Kidney epithelial cell (primary cell): ENCODE results near the gene TNFRSF8. TPM values are rescaled to one million over a fixed set of nuclear protein-coding genes. Genes with fewer than 3 reads are reported as not detected.

Experiments
- DNase-seq: peaks from one replicate; pipeline ENCODE4 v3.0.0-alpha.2; 2010; ENCODE audit warnings: low read depth
- H3K27me3 ChIP-seq: 2 replicates; pipeline ENCODE4 v1.6.0; 2011; ENCODE audit warnings: low read length; ENCODE audit not compliant: control insufficient read depth, insufficient read depth
- H3K36me3 ChIP-seq: 2 replicates; pipeline ENCODE4 v1.5.1; 2011; ENCODE audit warnings: low read length; ENCODE audit not compliant: control insufficient read depth, insufficient read depth
- H3K4me3 ChIP-seq: 2 replicates; pipeline ENCODE4 v1.5.1; 2011; ENCODE audit warnings: low read depth, mild to moderate bottlenecking, control low read depth, low read length
- CTCF ChIP-seq: IDR thresholded peaks from 2 replicates; pipeline ENCODE4 v1.5.1; 2011; ENCODE audit warnings: mild to moderate bottlenecking, moderate library complexity, low read length, control low read depth, inconsistent platforms; ENCODE audit not compliant: insufficient read depth, poor library complexity, severe bottlenecking
- total RNA-seq: library from RNA; depleted of rRNA; stranded (reverse); fragments of >200 nt; gene quantifications from 2 replicates; pipeline ENCODE4 v1.2.3, GENCODE V29; 2015

The TNFRSF8 gene
- total RNA-seq, 1 donor from 2014 or later = 0.21 TPM

GRCh38 chr1:12019858-12020509 lies 43.1 kb upstream of the TNFRSF8 start:
- no peak for DNase-seq
- Histone ChIP-seq H3K27me3 (no peaks in the 10 kb centered on the region), H3K36me3 (peaks cover 3% of the 10 kb centered on the region), H3K4me3 (peak overlapping the region; percentile 66)
- no peak for TF ChIP-seq CTCF

GRCh38 chr1:12021616-12022015 lies 41.5 kb upstream of the TNFRSF8 start:
- no peaks in the 10 kb centered on the region for H3K27me3 ChIP-seq
- H3K4me3 ChIP-seq = no peak overlapping the region
- peaks cover 4% of the 10 kb centered on the region for H3K36me3 ChIP-seq
- no peak for TF ChIP-seq CTCF
- no peak for DNase-seq

- no peak for TF ChIP-seq CTCF
Measured at GRCh38 chr1:12022036-12022435, 41.1 kb upstream of the TNFRSF8 start.

GRCh38 chr1:12026586-12026985 lies 36.5 kb upstream of the TNFRSF8 start:
- DNase-seq = no peak
- Histone ChIP-seq H3K36me3 (peaks cover 5% of the 10 kb centered on the region), H3K4me3 (no peak overlapping the region), H3K27me3 (no peaks in the 10 kb centered on the region)
- no peak for TF ChIP-seq CTCF

More at GRCh38 chr1:12022036-12022435, 41.1 kb upstream of the TNFRSF8 start:
- DNase-seq = no peak
- Histone ChIP-seq H3K27me3 (no peaks in the 10 kb centered on the region), H3K36me3 (peaks cover 4% of the 10 kb centered on the region), H3K4me3 (no peak overlapping the region)

- no peak for TF ChIP-seq CTCF
- Histone ChIP-seq H3K36me3 (peaks cover 4% of the 10 kb centered on the region), H3K4me3 (no peak overlapping the region), H3K27me3 (no peaks in the 10 kb centered on the region)
- no peak for DNase-seq
Measured at GRCh38 chr1:12028248-12028647, 34.9 kb upstream of the TNFRSF8 start.

GRCh38 chr1:12028957-12029511 lies 34.1 kb upstream of the TNFRSF8 start:
- peaks cover 4% of the 10 kb centered on the region for H3K36me3 ChIP-seq
- no peak overlapping the region for H3K4me3 ChIP-seq
- no peak for DNase-seq
- no peak for TF ChIP-seq CTCF
- no peaks in the 10 kb centered on the region for H3K27me3 ChIP-seq
